ENCODE measurements around the gene NUP62.

NUP62 gene

GRCh38 chr19:49896863-49897621, 32.3 kb downstream of the NUP62 start, which contains the start of gene IL4I1:
IL4I1 (minus strand) TSS chr19:49896887; CDS start chr19:49896160, 727 bp downstream.
- peak; percentile 6 to 15 for DNase-seq

- no peak for DNase-seq
Measured at GRCh38 chr19:49895566-49896297, 33.6 kb downstream of the NUP62 start.

GRCh38 chr19:49894879-49895565, 34.3 kb downstream of the NUP62 start:
- no peak for DNase-seq

- no peak for DNase-seq
Measured at GRCh38 chr19:49894011-49894664, 35.2 kb downstream of the NUP62 start.

- no peak for DNase-seq
Measured at GRCh38 chr19:49892716-49893115, 36.6 kb downstream of the NUP62 start.

- no peak for DNase-seq
Measured at GRCh38 chr19:49891393-49891792, 37.9 kb downstream of the NUP62 start.

- no peak for DNase-seq
Measured at GRCh38 chr19:49890349-49891311, 38.7 kb downstream of the NUP62 start.

GRCh38 chr19:49889687-49890348, 39.5 kb downstream of the NUP62 start:
- DNase-seq: no peak

- DNase-seq: no peak
Measured at GRCh38 chr19:49889038-49889686, 40.1 kb downstream of the NUP62 start.

GRCh38 chr19:49888510-49888824, 40.8 kb downstream of the NUP62 start:
- no peak for DNase-seq

GRCh38 chr19:49887665-49888509, 41.4 kb downstream of the NUP62 start:
- DNase-seq: no peak

- DNase-seq: no peak
Measured at GRCh38 chr19:49887037-49887664, 42.2 kb downstream of the NUP62 start.

- no peak for DNase-seq
Measured at GRCh38 chr19:49884760-49885159, 44.5 kb downstream of the NUP62 start.

- no peak for DNase-seq
Measured at GRCh38 chr19:49884109-49884508, 45.2 kb downstream of the NUP62 start.

GRCh38 chr19:49883094-49883493, 46.2 kb downstream of the NUP62 start:
- no peak for DNase-seq

GRCh38 chr19:49882643-49883042, 46.7 kb downstream of the NUP62 start:
- no peak for DNase-seq

- DNase-seq: no peak
Measured at GRCh38 chr19:49881672-49882394, 47.5 kb downstream of the NUP62 start.

GRCh38 chr19:49881186-49881585, 48.1 kb downstream of the NUP62 start:
- DNase-seq: no peak

Measured in AML-193 (cell line).